Measurements from ENCODE around the gene C5AR1. TPM values are rescaled to one million over a fixed set of nuclear protein-coding genes. Genes with fewer than 3 reads are reported as not detected.

Gene C5AR1
- total and polyA plus RNA-seq, 2 donors from 2014 or later = 6.5 to 26.6 TPM

DNA sequence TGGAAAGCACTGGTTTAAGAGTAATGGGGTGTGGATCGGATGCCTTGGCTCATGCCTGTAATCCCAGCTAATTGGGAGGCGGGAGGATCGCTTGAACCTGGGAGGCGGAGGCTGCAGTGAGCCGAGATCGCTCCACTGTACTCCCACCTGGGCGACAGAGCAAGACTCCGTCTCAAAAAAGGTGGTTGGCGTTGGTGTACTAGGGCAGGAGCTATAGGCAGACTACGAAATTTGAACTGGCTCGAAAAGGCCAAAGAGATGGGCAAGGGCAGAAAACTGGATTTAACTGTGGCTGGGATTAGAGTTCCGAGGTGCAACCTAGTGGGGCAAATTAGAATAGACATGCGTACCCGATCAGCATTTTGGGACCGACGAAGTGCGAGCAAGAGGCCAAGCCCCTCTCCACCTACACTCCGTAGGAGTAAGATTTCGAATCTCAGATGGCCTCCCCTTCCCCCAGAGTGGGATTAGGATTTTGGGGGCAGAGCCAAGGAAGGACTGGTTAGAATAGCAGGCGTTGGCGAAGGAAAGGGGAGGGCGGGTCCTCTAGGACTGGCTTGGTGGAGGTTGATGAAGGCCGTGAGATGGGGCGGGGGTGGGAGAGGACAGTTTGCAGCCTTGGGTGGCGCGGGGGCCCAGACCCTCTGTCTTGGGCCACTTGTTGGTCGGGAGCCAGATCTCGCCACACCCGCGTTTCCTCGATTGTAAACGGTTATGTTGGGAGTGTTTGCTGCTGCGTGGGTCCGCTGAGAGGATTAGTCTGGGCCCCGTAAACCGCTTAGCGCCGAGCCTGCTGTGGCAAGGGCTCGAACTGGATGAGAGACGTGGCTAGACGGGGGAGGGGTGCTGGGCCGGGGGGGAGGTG is 37.0 kb upstream of the C5AR1 start:
- DNase-seq (peak in 3 of 5 donors; percentile 59 to 92 (median 66)), FAIRE-seq (no peak)
- Histone ChIP-seq H3K9me3 (ENCODE audit: control insufficient read depth in 2 of 3, insufficient read depth in 1 of 3, low read length in 3 of 3) (no peaks in the 10 kb centered on the region), H3K27me3 (ENCODE audit: control insufficient read depth, insufficient read depth, low read length) (no peaks in the 10 kb centered on the region), H3K4me3 (ENCODE audit: low read length in 3 of 3) (peak overlapping the region; percentile 72 to 87 (median 85)), H3K27ac (ENCODE audit: low read depth in 2 of 2, low read length in 2 of 2) (peak overlapping the region; percentile 97 to 98), H3K36me3 (ENCODE audit: control insufficient read depth in 2 of 3, insufficient read depth in 3 of 3, low read length in 3 of 3) (peaks cover 0 to 12% (median 4%) of the 10 kb centered on the region in 3 donors), H3K9ac (ENCODE audit: low read length in 3 of 3) (peak overlapping the region in 2 of 3 donors; percentile 39 to 94), H3K4me1 (ENCODE audit: control insufficient read depth in 2 of 3, insufficient read depth in 2 of 3, low read depth in 1 of 3, low read length in 3 of 3) (peaks cover 0 to 14% (median 0%) of the 10 kb centered on the region in 3 donors)
- TF ChIP-seq, protein P1, sequence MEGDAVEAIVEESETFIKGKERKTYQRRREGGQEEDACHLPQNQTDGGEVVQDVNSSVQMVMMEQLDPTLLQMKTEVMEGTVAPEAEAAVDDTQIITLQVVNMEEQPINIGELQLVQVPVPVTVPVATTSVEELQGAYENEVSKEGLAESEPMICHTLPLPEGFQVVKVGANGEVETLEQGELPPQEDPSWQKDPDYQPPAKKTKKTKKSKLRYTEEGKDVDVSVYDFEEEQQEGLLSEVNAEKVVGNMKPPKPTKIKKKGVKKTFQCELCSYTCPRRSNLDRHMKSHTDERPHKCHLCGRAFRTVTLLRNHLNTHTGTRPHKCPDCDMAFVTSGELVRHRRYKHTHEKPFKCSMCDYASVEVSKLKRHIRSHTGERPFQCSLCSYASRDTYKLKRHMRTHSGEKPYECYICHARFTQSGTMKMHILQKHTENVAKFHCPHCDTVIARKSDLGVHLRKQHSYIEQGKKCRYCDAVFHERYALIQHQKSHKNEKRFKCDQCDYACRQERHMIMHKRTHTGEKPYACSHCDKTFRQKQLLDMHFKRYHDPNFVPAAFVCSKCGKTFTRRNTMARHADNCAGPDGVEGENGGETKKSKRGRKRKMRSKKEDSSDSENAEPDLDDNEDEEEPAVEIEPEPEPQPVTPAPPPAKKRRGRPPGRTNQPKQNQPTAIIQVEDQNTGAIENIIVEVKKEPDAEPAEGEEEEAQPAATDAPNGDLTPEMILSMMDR (IDR thresholded peaks at IDR 0.05; ENCODE audit: borderline replicate concordance, extremely low read depth, insufficient read depth) = no peak
- intact Hi-C loops (cut with DNase I) = no loop called here

DNA sequence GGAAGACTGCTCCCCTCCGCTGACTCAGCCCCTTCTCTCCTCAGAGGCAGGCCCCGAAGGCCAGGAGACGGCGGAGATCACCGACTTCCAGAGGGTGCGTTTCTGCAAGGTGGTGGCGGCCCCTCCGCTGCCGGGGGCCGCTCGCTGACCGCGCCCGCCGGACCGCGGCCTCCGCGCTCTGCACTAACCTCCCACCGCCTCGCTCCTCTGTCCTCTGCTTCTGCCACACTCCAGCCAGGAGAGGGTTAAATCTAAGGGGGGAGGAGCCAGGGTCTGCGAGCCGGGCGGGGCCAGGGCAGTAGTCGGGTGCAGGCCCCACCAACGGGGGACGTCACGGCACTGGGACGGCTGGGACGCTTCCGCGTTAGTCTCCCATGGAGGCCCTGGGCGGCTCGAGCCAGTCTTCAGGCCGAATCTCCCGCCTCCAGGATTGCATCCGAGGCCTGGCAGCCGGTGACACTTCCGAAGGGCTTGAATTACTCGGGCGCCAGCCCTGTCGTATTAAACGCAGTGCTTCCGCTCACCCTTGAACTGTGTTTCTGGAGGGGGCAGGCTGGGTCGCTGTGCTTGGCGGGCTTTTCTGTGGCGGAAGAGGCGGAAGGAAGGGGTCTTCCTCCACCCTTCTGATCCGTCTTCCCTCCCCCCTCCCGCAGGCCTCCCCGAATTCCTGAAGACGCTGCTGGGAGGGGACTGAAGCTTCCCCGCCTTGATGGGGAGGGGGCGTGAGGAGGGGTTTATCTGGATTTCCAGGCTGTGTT is 36.2 kb upstream of the C5AR1 start:
- intact Hi-C loops (cut with DNase I) = no loop called here
- no peak for FAIRE-seq
- Histone ChIP-seq H3K27me3 (ENCODE audit: control insufficient read depth, insufficient read depth, low read length) (no peaks in the 10 kb centered on the region), H3K9me3 (ENCODE audit: control insufficient read depth in 2 of 3, insufficient read depth in 1 of 3, low read length in 3 of 3) (no peaks in the 10 kb centered on the region), H3K9ac (ENCODE audit: low read length in 3 of 3) (peak overlapping the region; percentile 45 to 94 (median 52)), H3K27ac (ENCODE audit: low read depth in 2 of 2, low read length in 2 of 2) (peak overlapping the region; percentile 97 to 98), H3K4me1 (ENCODE audit: control insufficient read depth in 2 of 3, insufficient read depth in 2 of 3, low read depth in 1 of 3, low read length in 3 of 3) (peaks cover 0 to 14% (median 0%) of the 10 kb centered on the region in 3 donors), H3K36me3 (ENCODE audit: control insufficient read depth in 2 of 3, insufficient read depth in 3 of 3, low read length in 3 of 3) (peaks cover 0 to 12% (median 4%) of the 10 kb centered on the region in 3 donors), H3K4me3 (ENCODE audit: low read length in 3 of 3) (peak overlapping the region; percentile 72 to 87 (median 85))
- peak; percentile 93 to 98 (median 96) for DNase-seq
- TF ChIP-seq, protein P1 (IDR thresholded peaks at IDR 0.05; ENCODE audit: borderline replicate concordance, extremely low read depth, insufficient read depth) = no peak

DNA sequence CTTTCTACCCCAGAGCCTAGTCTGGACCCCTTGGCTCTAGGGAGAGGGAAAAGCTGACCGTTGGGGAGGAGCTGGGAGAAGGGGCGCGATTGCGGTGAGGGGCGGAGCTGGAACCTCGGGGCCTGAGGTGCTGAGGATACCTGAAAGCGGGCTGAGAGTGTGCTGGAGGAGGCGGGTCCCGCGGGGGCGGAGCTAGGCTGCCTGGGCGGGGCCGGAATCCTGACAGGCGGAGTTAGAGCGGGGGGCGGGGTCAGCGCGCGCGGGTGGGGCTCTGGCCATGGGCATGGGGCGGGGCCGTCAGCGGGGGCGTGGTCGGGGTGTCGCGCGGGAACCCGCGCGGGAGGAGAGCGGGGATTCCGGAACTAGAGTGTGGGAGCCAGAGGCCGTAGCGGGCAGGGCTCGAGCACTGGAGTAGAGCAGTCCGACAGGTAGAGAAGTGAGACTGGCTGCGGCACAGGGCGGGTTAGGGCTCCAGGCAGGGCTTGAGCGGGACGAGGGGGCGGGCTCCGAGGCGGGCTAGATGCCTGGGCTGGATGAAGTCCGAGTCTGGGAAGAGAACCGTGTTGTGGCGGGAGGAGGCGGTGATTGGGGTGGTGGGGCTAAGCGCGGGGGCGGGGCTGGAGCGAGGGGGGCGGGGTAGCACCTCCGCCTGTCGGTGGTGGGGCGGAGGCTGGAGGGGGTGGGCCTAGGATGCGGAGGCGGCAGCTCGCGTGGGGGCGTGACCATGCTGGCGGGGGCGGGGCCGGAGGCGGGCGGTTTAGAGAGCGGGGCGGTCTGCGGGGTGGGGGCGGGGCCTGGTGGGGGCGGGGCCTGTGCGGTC is 35.4 kb upstream of the C5AR1 start, which contains the start of gene INAFM1:
TSS of gene INAFM1 (plus strand) at position 815 of the 820 bp plus-strand sequence. CDS start 35 bp downstream, outside the sequence.
- intact Hi-C loops (cut with DNase I) = no loop called here
- Histone ChIP-seq H3K9me3 (ENCODE audit: control insufficient read depth in 2 of 3, insufficient read depth in 1 of 3, low read length in 3 of 3) (no peaks in the 10 kb centered on the region), H3K9ac (ENCODE audit: low read length in 3 of 3) (peak within 1 kb of the TSS; percentile 52 to 94 (median 61)), H3K4me3 (ENCODE audit: low read length in 3 of 3) (peak within 1 kb of the TSS; percentile 73 to 87 (median 85)), H3K27ac (ENCODE audit: low read depth in 2 of 2, low read length in 2 of 2) (peak within 1 kb of the TSS; percentile 97 to 98), H3K36me3 (ENCODE audit: control insufficient read depth in 2 of 3, insufficient read depth in 3 of 3, low read length in 3 of 3) (peaks cover 0 to 12% (median 4%) of the 10 kb centered on the region in 3 donors), H3K4me1 (ENCODE audit: control insufficient read depth in 2 of 3, insufficient read depth in 2 of 3, low read depth in 1 of 3, low read length in 3 of 3) (peaks cover 0 to 14% (median 0%) of the 10 kb centered on the region in 3 donors), H3K27me3 (ENCODE audit: control insufficient read depth, insufficient read depth, low read length) (no peaks in the 10 kb centered on the region)
- FAIRE-seq (no peak), DNase-seq (peak; percentile 96 to 100 (median 98))
- TF ChIP-seq, protein P1 (IDR thresholded peaks at IDR 0.05; ENCODE audit: borderline replicate concordance, extremely low read depth, insufficient read depth) = no peak

Measured in kidney (tissue), 14 donors.